Spleen (tissue), 7 donors: ENCODE results near the gene ASCC3.

Experiments
- CTCF ChIP-seq, 11 experiments: fragments of 200-600 bp in 7 of 11; fragments of 450-650 bp in 4 of 11; sonication (generic) in 4 of 11; IDR thresholded peaks in 8 of 11; conservative IDR thresholded peaks in 3 of 11; 1 replicate in 7 of 11; 2 replicates in 4 of 11; pipeline versions ENCODE4 v1.4.0 to v1.8.0; 2016 to 2021; ENCODE audit warnings: antibody characterized with exemption in 11 of 11, inconsistent platforms in 4 of 11, mild to moderate bottlenecking in 1 of 11
- POLR2A ChIP-seq, 3 donors: fragments of 450-650 bp; IDR thresholded peaks; one replicate each; pipeline ENCODE4 v1.5.1; 2017; ENCODE audit warnings: antibody characterized with exemption in 3 of 3, mild to moderate bottlenecking in 1 of 3
- donor health status: DM: no; HTN: no; CAD: no; lungs with moderate emphysema.
- donor health status: DM: no; HTN: no; CAD: no.
- donor health status: DM: no; HTN: no; CAD: no.

DNA sequence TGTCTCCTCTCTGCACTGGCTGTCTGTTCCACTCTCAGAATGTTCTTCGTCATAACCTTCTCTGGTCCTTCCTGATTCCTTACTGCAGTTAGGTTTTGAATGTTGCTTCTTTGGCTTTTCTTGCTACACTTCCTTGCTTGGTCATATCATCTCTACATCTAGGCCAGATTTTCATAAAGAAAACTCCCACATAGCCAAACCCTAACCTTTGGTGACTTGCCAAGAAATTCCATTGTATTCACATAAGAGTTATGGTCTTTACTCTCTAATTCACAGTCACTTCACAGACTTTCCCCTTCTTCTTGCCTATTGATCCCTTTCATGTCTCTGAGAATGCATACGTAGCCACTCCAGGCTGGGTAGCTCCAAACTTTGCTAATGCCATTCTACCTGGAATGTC is 374.5 kb downstream of the ASCC3 start:
- TF ChIP-seq CTCF (IDR thresholded peaks at IDR 0.05 in 8 of 11, conservative IDR thresholded peaks at IDR 0.05 in 3 of 11) = no peak
- TF ChIP-seq POLR2A (IDR thresholded peaks at IDR 0.05) = no peak
